ENCODE data around the gene CCDC89.

The CCDC89 gene

DNA sequence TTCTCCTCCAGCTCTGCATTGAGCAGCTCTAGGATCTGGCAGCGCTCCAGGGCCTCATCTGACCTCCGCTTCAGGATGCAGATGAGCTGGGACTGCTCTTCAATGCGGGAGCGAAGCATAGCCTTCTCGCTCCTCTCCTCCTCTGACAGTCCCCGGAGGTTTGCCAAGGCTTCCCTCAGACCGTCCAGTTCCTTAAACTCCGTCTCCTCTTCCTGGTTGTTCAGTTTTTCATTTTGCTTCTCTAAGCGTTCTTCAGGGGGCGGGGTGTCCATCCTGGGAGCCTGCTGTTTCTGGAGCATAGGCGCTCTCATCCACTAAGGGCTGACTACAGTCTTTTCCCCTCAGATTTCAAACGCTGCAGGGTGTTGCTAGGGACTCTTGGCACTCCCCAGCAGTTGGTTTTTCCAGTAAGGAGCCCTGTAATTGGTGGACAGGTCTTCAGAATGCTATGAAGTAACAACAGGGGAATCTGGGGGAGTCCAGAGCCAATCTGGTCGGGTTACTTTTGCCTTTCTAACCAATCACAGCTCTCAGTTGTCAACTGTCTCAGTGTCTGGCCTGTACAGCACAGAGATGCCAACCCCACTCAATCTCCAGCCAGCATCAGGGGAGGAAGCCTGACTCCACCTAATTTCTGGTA is at the start of gene CCDC89:
Gene CCDC89 (minus strand): TSS at position 376 of the 640 bp plus-strand sequence. CDS start 65 bp downstream, at position 311.
- DNase-seq, result peak; percentile 65

DNA sequence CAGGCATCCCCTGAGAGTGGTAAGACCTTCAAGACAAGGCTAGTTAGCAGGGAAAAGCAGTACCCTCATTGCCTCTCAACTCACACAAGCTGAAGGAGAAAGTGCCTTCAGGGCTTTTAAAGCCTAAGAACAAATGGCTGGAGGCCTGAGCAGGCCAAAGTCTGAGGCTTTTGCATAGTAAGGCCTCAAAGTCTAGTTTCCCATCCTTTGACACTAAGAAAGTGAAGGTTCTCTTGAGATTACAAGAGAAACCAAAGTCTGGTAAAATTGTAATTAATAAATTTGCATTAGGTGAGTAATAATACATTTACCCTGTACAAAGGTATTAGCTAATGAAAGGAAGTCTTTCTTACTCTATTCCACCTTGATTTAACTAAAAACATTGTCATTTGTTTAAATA is 47.0 kb upstream of the CCDC89 start:
- DNase-seq, result no peak

DNA sequence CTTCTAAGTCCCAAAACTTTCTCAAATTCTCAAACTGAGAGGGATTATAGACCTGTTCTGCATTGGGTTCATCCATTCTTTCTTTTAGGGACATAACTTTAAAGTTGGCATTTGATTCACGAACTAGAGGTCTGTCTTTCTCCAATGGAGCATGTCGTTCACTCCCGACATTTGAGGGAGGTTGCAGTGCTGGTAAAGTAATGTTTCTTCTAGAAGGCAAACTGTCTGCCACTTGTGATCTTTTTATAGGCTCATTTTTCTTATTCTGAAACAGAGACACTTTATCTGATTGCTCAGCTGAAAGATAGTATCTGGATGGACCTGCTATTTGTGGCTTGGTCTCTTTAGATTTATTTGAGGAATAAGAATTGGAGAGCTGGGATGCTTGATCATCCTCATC is 40.4 kb upstream of the CCDC89 start:
- DNase-seq, result no peak

DNA sequence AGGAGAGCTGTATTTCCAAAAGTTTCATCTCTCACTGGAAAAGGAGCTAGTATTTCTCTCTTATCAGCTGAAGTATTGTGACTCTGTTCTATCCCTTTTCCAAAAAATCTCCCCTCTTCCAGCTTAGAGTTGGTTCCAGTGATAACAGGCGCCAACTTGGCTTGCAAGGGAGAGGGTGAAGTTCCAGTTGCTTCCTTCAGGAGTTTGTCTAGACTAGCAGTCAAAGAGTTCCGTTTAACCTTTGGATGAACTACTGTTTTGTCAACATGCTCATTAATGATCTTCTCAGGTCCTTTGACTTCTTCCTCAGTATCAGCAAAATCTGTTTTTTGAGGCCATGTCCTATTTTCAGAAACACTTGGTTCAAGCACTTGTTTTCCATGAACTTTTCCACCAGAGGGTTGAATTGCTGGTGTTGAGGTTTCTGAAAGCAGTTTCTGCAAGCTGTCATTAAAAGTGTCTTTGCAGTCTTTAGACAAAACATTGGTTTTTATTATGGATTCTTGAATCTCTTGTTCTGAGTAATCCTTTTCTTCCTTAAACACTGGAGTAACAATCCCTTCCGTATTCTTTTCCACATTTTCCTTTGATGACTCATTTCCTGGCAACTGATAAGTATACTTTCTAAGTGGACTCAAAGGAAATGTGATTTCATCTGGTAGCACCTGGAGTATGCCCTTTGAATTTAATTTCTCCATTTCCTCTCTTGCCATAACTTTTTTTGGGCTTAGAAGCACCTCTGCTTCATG is 39.7 kb upstream of the CCDC89 start:
- DNase-seq, result no peak

DNA sequence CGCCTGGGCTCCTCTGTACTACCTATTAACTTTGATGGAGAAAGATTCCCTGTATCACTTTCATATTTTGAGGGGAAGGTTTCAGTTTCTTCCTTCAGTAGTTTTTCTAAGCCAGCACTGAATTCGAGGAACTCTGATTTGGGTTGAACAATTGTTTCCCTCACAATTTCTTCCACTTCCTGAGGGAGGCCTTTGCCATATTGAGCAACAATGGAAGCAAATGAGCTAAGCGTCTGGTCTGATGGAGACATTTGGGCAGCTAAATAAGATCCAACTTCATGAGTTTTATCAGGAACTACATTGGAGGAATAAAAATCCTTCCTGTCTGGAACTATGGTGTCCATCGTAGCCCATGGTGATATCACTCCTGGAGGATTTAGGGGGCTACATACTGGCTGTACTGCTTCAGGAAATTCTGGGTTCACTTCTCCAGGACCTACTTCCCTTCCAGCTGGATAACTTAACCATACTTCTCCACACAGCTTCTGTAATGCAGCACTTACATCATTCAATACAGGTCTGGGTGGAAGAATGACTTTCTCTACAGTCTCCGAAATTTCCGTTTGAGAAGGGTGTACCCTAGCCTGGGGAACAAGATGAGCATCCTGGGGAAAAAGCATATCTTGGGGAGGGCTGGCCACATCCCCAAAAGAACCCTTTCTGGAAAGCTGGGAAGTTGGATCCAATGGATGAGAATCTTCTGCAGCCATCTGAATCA is 38.9 kb upstream of the CCDC89 start:
- no peak for DNase-seq

DNA sequence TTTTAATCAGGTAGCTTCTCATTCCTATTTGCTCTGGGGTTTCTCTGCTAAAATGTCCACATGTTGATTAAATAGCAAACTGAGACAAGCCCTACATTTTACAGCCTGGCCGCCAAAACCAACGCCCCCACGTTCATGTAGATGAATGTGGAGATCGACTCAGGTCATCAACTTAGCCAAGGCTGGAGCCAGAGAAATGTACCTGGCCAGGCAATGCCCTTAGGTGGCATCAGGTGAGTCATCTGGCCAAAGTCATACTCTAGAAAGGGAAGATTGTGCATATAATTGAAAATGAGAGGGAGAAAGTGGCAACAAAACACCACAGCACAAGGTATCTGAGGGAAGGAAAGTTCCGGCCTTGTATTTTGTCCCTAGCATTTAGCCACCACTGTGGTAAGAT is 37.1 kb upstream of the CCDC89 start:
- no peak for DNase-seq

DNA sequence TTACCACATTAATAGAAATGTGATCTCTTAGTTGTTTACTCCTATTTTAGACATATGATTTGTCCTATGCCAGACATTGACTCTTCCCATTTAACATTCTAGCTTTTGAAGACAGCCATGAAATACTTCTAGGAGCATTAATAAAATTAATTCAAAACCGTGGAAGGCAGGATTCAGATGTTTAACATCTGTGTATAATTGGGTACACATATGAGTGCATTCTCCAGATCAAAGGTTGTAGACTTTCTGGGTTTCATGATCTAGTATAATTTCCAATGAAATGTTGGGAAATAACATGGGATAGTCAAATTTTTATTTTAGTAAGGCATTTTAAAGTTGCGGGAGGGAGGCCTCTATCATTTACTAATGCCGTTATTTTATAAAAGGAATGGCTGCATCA is 35.2 kb upstream of the CCDC89 start:
- DNase-seq, result no peak

DNA sequence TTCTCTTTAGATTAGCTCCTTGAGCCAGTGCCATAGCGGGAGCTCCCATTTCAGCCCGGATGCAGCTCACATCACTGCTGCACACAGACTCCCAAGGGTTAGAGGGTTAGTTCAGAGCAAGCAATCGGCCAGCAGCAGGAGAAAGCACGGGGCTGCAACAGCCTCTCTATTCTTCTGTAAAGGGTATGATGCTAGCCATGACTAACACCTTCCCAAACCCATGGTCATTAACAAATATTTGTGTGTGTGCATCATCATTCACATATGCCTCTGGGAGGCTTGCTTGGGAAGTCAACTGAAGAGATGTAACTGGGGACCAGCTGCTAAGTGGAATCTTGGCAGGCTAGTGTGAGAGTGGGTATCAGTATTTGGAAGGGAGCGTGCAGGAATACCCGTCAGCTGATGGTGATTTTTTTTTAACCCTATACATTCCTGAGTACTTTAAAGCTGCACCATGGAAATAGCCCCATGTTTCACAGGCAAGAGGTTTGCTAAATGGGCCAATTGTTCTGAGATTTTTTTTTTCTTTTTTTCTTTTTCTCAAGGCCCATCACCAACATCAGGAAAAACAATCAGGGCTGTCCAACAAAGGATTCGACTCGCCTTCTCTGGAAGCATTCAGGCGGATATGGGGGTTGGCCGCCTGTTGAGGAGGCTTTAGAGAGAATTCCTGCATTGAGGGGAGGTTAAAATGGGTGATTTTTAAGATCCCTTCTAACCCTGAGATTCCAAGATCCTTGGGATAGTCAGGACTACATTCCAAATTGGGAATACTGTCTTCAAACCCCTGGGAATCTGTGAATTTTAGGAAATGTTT is 33.2 kb upstream of the CCDC89 start:
- DNase-seq, result peak; percentile 68

DNA sequence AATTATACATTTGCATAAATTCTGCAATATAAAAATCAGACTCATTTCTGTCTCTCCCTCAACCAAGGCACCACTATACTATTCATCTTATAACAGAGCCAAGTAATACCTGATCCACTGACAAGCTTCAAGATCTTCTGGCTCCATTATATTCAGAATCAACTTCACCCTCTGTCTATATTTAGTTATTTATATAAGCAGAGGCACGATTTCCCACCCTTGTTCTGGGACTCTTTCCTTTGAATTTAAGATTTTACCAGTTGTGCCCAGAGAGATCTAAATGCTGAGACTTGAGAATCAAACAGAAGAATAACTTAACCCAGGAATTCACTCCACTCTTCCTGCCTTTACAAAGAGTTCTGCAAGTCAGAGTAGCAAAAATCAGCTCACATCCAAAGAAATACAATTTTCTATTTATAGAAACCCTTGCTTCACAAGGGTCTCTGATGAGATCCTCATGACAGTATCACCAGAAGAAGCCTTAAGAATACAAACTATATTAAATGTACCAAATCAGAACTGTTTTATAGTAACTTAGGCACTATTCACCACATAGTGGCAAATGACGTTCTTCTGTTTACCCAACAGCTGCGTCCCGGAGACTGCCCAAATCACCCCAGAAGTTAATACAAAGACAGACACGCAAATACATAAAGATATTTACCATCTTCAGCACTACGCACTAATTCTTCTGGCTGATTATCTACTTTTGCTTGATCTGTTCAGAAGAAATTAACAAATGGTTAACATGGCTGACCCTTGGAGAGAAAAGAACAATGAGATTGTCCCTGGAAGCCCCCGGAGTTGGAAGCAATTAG is 32.3 kb upstream of the CCDC89 start:
- DNase-seq, result no peak

DNA sequence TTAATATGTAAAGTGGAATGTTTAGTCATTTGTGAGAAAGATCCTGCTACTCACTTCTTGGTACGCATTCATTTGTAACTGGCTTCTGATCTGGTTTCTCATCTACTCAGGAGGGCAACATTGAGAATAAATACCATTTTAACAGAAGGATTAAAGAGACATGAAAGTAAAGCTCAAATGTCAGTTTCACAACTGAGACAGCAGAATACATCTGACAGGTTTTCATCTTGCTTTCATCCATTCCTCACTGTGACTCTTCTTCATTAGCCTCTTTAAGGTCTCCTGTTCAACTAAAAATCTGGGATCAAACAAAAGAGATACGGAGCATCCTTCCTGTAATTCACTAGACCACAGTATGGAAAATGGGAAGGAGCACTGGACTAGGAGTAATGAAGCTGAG is 31.4 kb upstream of the CCDC89 start:
- DNase-seq, result no peak

DNA sequence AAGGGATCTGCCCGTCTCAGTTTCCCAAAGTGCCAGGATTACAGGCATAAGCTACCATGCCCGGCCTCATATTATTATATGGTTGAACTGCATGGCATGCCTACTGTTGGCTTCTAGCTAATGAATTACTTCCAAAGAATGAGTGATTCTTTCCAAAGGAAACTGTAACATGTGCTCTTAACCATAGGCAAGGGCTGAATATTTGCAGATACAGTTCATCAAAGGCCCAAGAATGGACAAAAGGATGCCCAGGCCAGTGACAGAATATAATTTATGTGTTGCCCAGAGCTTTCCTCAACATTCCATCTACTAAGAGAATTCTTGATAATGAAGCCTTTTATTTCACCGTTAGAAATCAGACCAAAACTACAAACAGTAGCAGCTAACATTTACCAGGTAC is 27.0 kb upstream of the CCDC89 start:
- DNase-seq, result no peak

DNA sequence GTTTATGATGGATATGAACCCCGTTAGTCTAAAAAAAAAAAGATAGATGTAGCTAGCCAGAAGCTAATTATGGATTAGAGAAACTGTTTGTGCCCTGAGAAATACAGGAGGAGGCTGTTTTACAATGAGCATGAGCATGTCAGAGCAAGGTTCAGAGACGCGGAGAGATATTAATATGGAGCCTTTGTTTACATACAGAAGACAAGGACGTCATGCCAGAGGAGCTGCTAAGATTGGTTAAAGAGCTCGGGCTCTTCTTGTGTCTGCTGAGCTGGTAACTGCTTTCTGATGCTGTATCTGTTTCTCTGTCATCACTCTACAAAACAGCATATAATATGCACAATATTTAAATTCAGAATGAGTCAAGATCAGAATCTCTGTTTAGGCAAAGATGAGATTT is 24.9 kb upstream of the CCDC89 start:
- DNase-seq, result no peak

DNA sequence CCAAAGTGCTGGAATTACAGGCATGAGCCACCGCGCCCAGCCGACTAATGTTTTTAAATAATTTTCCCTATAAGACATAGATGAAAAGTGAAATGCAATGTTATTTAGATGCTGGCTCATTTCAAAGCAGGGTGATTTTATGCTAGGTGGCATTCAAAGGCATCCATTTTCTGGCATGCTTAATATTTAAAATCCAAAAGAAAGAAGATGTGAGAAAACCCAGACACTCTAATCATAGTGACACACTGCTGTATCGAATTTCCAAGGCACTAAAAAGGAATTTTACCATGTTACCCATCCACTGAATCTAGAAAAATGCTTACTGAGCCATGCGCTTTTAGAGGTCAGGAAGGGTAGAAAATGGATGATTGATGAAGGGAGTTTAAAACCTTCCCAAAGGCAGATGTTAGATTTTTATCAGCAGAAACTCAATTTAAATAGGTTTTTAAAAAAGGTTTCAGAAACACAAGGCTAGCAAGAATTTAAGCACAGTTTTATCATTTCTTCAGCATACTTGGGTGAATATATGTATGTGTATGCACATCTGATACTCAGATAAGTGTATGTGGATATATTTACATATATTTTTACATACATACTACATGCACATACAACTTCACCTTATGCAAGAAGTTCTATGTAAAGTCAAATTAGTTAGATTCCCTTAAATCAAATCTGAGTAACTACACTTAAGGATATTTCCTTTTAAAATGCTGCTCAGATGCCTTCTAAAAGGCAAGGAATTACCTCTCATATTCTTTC is 24.1 kb upstream of the CCDC89 start:
- no peak for DNase-seq

DNA sequence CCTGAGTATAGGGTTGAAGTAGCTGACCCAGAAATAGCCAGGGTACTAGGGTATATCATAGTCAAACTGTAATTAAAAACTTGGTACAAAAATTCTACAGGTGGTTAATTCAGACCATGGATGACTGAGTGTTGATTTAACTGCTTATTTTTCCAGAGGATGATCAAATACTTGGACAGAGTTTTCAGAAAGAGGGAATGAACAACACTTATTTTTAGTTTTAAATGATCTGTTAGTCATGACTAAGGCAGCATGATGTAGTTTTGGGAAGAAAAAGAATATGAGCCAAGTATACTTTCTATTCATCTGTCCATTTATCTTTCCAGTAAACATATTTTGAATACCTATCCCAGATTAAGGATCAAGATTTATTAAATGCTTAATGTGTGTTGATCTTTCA is 19.8 kb upstream of the CCDC89 start:
- no peak for DNase-seq

DNA sequence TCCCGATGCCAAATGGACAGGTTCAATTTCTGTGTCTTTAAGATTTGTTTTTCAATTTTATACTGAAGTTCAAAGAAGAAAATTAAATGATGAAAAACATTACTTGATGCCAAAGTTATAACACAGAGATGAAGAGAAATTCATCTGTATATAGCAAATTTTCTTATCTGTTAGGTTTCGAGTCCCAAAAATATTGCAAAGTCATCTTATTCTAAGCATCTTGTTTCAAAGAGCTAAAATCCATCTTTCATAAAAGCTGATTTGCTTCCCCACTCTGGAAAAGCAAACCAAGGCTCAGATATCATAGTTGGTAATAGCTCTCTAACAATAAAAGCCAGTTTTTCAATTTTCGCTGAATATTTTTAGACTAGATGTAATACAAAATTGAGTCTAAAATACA is 19.0 kb upstream of the CCDC89 start:
- DNase-seq, result no peak

DNA sequence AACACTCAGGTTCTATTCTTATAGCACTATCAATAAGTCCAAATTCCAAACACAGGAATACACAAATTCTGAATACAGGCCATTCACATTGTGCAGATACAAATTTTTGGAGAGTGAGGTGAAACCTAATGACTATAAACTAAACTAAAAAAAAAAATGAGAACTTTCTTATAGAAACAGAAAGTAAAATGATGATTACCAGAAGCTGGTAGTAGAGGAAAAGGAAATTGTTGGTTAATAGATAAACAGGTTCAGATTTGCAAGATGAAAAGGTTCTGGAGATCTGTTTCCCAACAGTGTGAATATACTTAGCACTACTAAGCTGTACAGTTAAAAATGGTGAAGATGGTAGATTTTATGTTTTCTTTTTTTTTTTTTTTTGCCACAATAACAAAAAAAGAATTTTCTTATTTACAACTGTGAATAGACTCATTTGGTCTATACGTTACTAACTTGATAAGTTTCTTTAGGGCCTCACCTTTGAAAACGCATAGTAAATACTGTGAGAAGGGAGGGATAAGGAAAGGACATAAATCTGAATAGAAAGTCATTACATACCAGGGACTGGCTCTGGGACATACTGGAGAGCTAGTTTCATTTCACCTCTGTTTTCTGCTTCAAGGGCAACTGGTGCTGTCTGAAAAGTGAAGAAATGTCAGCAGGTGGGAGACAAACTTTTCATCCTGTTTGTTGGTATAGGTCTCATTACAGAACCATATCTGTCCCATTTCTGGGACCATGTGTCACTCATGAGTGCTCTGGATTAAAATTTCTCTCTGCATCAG is 14.2 kb upstream of the CCDC89 start:
- no peak for DNase-seq

DNA sequence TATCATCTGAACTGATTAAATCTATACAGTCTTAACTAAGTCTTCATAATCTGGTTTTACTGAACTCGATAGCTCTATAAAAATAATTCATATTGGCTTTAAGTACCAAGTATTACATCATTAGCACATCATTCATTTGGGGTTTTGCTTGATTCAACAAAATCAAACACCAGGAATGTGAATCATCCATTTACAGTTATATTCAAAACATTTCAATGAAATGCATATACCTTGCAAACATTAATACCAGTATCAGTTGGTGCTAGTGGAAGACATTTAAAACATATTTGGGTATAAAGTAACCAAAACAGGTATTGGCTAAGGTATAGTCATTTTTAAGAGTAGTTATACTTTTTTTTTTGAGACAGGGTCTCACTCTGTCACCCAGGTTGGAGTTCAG is 12.2 kb upstream of the CCDC89 start:
- DNase-seq, result no peak

DNA sequence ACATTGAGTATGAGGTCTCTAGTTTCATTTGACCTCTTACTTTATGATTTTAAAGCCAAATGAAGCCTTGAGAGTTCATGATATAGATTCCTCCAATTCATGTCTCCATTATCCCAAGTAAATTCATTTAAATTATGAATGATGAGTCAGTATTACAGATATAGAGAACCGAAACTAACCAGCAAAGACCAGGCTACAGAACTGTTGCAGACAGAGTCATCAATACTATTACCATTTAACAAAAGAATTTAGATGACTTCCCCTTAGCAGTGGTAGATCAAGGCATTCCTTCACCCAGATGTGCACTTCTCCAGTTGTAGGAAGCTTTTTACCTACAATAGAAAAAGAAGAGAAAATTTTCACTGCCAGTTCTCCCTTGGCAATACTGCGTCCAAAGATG is 11.8 kb upstream of the CCDC89 start:
- DNase-seq, result no peak

DNA sequence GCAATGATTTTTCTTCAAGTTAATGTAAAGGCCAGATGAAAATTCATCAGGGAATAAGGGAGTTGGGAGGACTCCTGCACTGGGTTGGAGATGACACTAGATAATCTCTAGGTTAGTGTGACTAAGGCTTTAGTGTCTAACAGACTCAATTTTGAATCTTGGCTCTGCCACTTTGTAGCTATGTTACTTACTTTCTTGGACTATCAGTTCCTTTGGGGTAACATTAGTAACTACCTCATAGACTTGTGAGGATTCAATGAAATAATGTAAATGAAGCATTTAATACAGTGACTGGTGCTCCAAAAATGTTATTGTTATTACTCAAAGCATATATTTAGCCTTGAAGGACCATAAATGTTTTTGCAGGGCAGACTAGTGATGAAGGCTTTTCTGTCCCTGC is 9.6 kb upstream of the CCDC89 start:
- DNase-seq, result no peak

DNA sequence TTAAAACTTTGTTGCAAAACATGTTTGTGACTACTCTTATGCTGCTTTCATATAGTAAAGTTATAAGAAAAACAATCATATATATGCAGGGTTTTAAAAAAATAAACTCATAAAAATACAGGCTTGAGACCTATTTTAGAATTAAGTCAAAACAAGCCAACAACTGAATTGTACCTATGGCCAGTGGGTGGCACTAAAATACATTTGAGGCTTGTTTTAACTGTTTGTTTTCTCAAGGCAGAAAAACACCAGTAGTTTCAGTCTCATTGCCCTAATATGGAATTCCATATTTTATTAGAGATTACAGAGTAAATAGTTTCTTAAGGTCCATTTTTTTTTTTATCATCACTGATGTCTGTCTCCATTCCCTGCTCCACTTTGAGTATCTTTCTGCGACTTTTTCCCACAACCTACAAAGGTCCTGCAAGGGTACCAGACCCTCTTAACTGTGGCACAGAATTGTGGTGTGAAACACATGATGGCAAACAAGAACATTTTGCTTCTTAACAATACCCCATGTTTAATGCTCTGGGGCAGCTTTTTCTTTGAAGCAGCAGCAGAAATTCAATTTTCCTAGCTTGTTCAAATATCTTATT is 8.5 kb upstream of the CCDC89 start:
- no peak for DNase-seq
